Stomach (tissue), 4 donors: Measurements from ENCODE around the gene MRPS18B.

Experiments
- POLR2A ChIP-seq, 4 donors: fragments of 450-650 bp; IDR thresholded peaks; one replicate each; pipeline ENCODE4 v1.6.1; 2016; ENCODE audit warnings: antibody characterized with exemption in 4 of 4, control low read depth in 2 of 4, mild to moderate bottlenecking in 1 of 4, moderate library complexity in 1 of 4
- POLR2AphosphoS5 ChIP-seq, 3 donors: sonication (generic); formaldehyde crosslinking; IDR thresholded peaks; one replicate each; pipeline ENCODE4 v1.6.1; 2016; ENCODE audit warnings: antibody characterized with exemption in 3 of 3
- TF ChIP-seq, protein P1 (sequence below), 7 experiments: fragments of 450-650 bp in 4 of 7; fragments of 200-600 bp in 3 of 7; sonication (generic) in 3 of 7; IDR thresholded peaks; one replicate each; pipeline ENCODE4 v1.5.1; 2016 to 2019; ENCODE audit warnings: antibody characterized with exemption in 7 of 7, control low read depth in 2 of 7, mild to moderate bottlenecking in 1 of 7

DNA sequence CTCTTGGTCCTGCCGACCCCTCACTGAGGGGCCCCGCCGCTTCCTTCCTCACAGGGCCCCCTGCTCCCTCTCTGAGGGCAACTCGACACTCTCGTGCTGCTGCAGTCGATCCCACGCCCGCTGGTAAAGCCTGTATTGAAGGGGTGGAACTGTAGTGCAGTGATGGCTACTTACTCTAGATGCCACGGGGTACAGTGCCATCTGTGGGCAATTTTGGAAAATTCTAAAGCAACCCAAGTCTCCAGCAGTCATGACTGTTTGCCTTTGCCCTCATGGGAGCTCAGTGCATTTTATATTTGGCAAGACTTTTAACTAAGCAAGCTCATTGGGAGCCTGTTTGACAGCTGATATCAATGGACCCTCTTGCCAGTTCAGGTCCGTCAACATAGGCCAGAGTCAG, 22.8 kb downstream of the MRPS18B start:
- TF ChIP-seq, protein P1, sequence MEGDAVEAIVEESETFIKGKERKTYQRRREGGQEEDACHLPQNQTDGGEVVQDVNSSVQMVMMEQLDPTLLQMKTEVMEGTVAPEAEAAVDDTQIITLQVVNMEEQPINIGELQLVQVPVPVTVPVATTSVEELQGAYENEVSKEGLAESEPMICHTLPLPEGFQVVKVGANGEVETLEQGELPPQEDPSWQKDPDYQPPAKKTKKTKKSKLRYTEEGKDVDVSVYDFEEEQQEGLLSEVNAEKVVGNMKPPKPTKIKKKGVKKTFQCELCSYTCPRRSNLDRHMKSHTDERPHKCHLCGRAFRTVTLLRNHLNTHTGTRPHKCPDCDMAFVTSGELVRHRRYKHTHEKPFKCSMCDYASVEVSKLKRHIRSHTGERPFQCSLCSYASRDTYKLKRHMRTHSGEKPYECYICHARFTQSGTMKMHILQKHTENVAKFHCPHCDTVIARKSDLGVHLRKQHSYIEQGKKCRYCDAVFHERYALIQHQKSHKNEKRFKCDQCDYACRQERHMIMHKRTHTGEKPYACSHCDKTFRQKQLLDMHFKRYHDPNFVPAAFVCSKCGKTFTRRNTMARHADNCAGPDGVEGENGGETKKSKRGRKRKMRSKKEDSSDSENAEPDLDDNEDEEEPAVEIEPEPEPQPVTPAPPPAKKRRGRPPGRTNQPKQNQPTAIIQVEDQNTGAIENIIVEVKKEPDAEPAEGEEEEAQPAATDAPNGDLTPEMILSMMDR (IDR thresholded peaks at IDR 0.05), result no peak
- TF ChIP-seq POLR2A (IDR thresholded peaks at IDR 0.05) (no peak), POLR2AphosphoS5 (IDR thresholded peaks at IDR 0.05) (no peak)
